GM18502 (cell line): ENCODE results near the gene HSPA12A.

Experiments used
- ATAC-seq: cut with Tn5 transposase; IDR thresholded peaks from one replicate; pipeline ENCODE4 v1.9.1; 2021; ENCODE audit warnings: mild to moderate bottlenecking; ENCODE audit not compliant: unreplicated experiment, poor library complexity

The HSPA12A gene

GRCh38 chr10:116636385-116636784, 106.0 kb downstream of the HSPA12A start:
- ATAC-seq, result no peak

GRCh38 chr10:116634126-116634975, 108.0 kb downstream of the HSPA12A start:
- ATAC-seq, result no peak

- ATAC-seq, result no peak
Observed at GRCh38 chr10:116633216-116633600, 109.2 kb downstream of the HSPA12A start.

GRCh38 chr10:116632596-116633215, 109.7 kb downstream of the HSPA12A start:
- ATAC-seq, result no peak

- no peak for ATAC-seq
Observed at GRCh38 chr10:116631871-116632295, 110.5 kb downstream of the HSPA12A start.

DNA sequence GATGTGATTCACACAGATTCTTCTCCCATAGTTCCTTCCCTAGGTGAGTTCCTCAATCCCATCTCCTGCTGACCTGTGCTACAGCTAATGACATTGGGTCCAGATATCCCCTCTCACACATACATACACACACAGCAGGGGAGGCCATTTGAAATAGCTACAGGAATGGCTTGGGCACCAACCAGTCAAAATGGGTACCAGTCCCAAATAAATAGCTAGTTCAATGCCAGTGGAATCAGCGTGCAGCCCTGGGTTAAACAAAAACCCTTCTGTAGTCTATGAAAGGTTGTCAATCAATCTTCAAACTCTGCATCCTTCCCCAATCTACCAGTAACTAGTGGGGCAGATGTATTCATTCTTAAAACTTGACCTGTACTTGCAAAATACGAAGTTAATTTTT, 112.3 kb downstream of the HSPA12A start:
- ATAC-seq, result no peak

DNA sequence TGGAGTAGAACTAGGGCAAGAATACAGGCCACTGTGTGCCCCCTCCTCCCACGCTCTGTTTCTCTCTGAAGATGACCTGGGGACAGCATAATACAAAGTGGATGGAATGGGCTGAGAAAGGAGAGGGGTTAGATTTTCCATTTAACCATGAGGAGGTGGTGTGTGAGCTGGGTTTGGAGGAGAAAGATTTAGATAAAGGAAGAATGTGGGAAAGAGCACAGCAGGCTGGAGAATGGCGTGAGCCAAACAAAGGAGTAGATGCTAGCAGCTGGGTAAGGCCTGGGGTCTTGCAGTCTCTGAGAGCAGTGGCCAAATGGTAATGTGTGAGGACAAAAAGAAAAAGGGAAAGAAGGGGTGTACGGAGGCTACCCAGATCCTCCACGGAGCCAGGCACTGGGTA, 113.0 kb downstream of the HSPA12A start:
- no peak for ATAC-seq

- no peak for ATAC-seq
Observed at GRCh38 chr10:116627386-116627933, 114.9 kb downstream of the HSPA12A start.

DNA sequence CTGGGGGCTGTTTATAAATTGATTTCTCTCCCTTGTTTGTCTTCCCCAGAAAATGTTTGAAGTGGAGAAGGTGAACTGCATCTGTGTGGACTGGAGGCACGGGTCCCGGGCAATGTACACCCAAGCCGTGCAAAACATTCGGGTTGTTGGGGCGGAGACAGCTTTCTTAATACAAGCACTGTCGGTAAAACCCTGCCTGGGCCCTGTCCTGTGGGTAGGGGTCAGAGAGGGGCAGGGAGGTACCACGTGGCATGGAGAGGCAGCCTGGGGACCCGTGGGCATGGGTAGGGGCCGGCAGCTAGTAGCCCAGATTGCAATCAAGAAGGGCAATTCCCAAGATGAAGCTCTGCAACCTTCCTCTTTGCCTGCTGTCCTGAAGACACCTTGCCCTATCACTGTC, 115.6 kb downstream of the HSPA12A start:
- no peak for ATAC-seq

DNA sequence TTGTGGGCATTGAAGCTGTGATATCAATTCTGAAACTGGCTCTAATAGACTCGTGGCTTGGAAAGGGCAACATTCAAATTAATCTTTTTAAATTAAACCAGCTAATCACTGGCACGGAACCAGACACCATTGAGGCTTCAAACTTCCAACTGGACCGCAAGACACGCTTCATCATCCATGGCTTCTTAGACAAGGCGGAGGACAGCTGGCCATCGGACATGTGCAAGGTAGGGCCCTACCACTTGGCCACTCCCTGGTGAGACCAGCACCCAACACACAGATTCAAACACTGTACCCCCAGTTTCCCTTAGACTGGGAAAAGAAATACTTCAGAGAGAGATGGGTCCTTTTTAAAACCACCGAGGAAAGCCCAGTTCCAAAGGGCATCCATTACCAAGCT, 116.5 kb downstream of the HSPA12A start:
- no peak for ATAC-seq

- no peak for ATAC-seq
Observed at GRCh38 chr10:116621934-116622655, 120.3 kb downstream of the HSPA12A start.

DNA sequence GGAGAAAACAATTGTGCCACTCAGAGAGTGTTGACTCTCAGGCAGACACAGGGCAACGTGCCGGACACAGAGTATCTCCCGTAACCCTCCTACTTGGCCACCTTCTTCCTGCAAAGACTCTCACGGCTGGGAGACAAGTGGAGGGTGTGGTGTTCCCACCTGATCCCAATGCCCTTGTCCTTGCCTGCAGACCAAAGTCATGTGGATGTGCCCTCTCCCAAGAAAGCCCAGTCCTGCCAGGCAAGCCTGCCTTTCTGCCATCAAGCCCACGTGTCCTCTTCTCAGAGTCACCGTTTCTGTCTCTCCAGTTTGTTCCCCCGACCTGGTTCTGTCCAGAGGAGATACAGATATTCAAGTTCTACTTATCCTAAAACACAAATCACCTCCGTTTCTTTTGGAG, 120.9 kb downstream of the HSPA12A start:
- no peak for ATAC-seq
